K562 (cell line): Measurements from ENCODE around the gene BOD1L2. TPM values are rescaled to one million over a fixed set of nuclear protein-coding genes. Genes with fewer than 3 reads are reported as not detected.

ENCODE experiments used
- CHD7 ChIP-seq: fragments of 200-600 bp; sonication (generic); IDR thresholded peaks from one replicate; pipeline ENCODE4 v1.6.1; 2012; ENCODE audit warnings: mild to moderate bottlenecking, low read depth, low read length, inconsistent platforms
- CREB1 ChIP-seq, 2 experiments: sonication (generic) in 1 of 2; formaldehyde crosslinking in 1 of 2; IDR thresholded peaks; 2 replicates each; pipeline versions ENCODE4 v1.6.1 to v1.8.0; 2012 to 2022; ENCODE audit warnings: inconsistent platforms in 1 of 2, mild to moderate bottlenecking in 1 of 2, missing genetic modification reagents in 1 of 2, moderate library complexity in 1 of 2
- GTF3C2 ChIP-seq: IDR thresholded peaks from 3 replicates; pipeline ENCODE4 v1.6.1; 2011; ENCODE audit warnings: borderline replicate concordance, mild to moderate bottlenecking, moderate library complexity; ENCODE audit not compliant: insufficient read length; ENCODE audit errors: extremely low read depth
- ZNF778 ChIP-seq: fragments of 450-650 bp; formaldehyde crosslinking; IDR thresholded peaks from 2 replicates; pipeline ENCODE4 v1.4.0; 2020; ENCODE audit warnings: mild to moderate bottlenecking, moderate library complexity
- polyA plus RNA-seq, 8 experiments: library from polyadenylated mRNA; depleted of rRNA in 4 of 8; stranded (reverse) in 5 of 8; unstranded in 3 of 8; fragments of >200 nt; fragmentation: Nextera tagmentation in 2 of 8; fragmentation: Illumina TruSeq in 1 of 8; extraction: Ambion mirVana in 2 of 8; extraction: Trizol in 1 of 8; gene quantifications; 2 replicates each; pipeline versions ENCODE4 v1.2.1 to v1.2.3, GENCODE V29; 2011 to 2014; ENCODE audit warnings: inconsistent platforms in 1 of 8, missing spikeins in 1 of 8
- total RNA-seq, 7 experiments: library from RNA; depleted of rRNA in 6 of 7; stranded (reverse); fragments of >200 nt in 6 of 7; fragmentation: Illumina TruSeq in 2 of 7; extraction: Trizol in 2 of 7; gene quantifications; 2 replicates each; pipeline versions ENCODE4 v1.2.1 to v1.2.3, GENCODE V29; 2011 to 2021; ENCODE audit warnings: low replicate concordance in 1 of 7

Gene BOD1L2
- total and polyA plus RNA-seq, 9 of the 15 experiments (the other 6 are each of a cell fraction or from before 2014, with no cell fraction given) = 0.03 TPM; not detected in 8

GRCh38 chr18:57122936-57123510 is 23.9 kb upstream of the BOD1L2 start (continued):
- no peak for TF ChIP-seq GTF3C2
- no peak for TF ChIP-seq ZNF778 (CRISPR knock-in tag)
- no peak for TF ChIP-seq CREB1 (IDR thresholded peaks at IDR 0.05)
- no peak for TF ChIP-seq CREB1 (CRISPR knock-in tag; IDR thresholded peaks at IDR 0.05)
- TF ChIP-seq CHD7 = no peak
- TF ChIP-seq, all 486 proteins: peak for 0
